ENCODE data around the gene NRAP.

Gene NRAP

DNA sequence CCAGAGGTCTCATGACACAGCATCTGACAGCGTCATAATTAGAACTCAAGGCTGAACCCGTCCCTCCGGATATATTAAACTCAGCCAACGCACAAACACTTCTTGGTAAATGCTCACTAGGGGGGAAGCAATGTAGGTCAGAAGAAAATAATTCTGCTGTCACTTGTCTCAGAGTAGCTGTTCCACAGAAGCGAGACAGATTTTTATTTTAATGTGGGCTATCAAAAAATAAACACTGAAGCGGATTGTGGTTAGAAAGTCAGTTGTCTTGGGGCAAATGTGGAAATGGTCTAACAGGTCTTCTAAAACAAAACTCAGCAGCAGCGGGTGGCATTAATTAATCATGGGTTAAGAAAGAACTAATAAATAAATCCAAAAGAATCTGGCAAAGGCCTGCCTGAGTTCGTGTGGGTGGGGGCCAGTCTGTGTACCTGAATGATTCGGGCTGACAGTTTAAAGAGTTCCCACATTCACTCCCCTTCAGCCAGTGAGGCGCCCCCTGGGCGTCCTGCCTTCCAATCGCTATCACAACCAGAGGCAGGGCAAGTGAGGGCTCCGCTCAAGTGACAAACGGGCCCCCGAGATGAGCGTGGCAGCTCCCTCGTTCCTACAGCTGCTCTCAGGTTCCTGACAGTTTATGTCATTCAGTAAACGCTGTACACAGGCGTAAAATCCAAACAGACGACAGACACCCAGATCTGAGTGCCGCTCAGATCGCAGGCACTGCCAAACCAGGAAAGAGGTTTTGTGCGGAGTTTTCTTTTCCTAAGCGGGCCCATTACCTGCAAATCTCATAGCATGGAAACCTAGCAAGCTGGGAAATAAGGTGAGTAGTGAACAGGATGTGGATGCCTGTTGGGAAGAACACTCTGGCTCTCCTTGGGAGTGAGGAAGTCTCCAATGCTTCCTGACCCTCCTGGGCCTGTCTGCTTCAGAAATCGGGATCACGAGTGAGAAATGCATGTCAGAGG lies 52.9 kb downstream of the NRAP start:
- no peak for DNase-seq (ENCODE audit: low read depth in 2 of 2, low spot score in 1 of 2)

DNA sequence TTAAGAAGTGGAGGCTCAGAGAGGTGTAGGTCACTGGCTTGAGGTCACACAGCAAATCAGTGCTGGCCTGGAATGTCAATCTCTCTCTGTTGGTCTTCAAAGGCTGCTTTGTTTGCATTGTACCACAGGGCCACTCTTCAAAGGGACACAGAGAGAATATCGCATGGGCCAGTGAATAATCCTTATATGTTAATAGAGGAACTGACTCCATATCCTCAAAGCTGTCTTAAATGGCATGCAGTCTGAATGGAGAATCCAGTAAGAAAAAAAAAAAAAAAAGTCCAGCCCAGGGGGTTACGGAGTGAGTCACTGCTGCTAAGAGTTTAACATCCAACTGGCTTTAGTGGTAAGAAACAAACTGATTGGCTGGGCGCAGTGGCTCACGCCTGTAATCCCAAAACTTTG lies 54.1 kb downstream of the NRAP start:
- DNase-seq (ENCODE audit: low read depth in 2 of 2, low spot score in 1 of 2): no peak

DNA sequence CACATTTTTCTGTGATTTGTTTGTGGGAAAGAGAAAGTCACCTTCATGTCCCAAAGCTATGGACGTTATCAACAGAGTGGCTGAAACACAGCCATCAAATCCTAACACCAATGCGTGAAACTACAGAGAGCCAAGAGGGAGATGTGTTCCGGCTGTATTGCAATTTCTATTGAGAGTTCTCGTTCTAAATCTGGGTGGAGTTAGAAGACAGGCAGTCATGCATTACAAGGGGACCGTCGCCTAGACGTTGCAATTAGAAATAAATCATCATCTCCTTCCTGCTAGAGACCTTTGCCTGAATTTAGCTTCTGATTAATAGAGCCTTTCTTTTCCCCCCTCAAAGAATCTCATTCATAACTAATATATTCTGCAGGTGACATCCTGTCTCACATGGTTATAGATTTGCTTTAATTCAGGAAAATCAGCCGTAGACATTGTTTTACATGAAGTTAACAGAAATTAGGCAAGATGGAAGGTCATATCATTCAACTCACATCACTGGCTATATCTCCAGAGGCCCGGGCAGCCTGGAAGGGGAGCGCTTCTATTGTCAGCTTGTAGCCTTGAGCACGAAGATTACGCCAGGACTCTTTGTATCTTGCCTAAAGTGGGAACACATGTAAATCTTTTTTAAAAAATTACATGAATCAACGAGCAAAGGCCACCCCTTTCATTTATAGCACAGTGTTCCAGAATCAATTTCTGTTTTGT lies 58.4 kb downstream of the NRAP start:
- DNase-seq (ENCODE audit: low read depth in 2 of 2, low spot score in 1 of 2): no peak

DNA sequence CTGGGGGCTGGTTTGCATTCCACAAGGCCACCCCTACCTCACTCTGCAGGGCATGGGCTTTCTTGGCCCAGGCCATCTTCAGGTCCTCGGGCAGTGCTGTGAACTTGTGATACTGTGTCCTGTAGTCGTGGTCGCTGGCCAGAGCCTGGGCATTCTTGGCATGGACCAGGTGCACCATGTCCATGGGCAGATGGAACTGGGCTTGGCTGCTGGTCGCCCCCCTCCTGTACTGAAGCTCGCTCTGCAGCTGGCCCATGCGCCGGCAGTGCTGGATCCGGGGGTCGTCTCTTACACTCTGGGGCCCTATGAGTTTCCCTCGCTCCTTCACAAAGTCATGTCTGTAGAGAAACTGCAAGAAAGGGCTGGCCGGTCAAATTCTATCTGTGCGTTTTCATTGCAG lies 59.3 kb downstream of the NRAP start:
- DNase-seq (ENCODE audit: low read depth in 2 of 2, low spot score in 1 of 2): no peak

DNA sequence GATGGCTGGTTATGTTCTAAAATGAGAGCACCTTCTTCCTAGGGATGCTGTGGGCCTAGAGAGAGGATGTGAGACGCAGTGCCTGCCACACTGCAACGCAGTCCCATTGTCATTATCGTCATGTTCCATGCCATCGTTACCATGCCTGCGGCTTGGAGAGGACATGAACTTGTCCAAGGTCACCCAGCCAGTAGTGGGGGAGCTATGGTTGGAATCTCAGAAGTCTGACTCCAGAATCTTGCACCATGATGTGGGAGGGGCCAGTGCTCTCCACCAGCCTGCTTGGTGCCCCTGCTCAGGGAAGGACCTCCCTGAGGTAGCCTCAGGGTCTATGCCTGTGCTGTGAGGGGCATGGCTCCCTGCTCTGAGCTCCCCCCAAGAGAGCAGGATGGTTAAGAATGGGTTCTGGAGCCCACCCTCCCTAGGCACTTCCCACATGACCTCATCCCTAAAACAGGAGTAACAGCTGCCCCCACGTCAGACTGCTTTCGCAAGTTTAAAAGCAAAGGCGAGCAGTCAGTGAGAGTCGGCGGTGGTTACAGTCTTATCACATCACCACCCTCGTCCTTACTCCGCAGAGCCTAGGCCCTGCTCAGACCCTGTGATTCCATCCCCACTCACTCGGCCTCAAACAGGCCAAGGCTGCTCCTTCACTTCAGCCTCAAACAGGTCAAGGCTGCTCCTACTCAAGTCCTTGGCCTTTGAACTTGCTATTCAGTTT lies 60.6 kb downstream of the NRAP start:
- no peak for DNase-seq (ENCODE audit: low read depth in 2 of 2, low spot score in 1 of 2)

DNA sequence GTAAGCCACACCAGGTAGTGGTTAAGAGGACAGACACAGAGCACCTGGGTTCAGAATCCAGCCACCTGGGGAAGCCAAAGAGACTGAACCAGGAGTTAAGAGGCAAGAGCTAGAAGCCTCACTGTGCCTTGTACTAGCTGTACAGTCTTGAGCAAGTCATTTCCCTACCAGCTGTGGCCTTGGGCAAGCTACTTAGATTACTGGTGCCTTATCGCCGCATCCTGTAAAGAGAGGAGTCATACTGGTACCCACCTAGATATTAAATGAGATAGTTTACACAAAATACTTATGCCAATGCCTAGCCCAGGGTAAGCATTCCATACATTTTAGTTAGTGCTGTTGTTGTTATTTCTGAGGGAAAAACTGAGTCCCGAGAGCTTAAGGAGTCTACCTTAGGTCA lies 63.3 kb downstream of the NRAP start:
- DNase-seq (ENCODE audit: low read depth in 2 of 2, low spot score in 1 of 2): no peak

DNA sequence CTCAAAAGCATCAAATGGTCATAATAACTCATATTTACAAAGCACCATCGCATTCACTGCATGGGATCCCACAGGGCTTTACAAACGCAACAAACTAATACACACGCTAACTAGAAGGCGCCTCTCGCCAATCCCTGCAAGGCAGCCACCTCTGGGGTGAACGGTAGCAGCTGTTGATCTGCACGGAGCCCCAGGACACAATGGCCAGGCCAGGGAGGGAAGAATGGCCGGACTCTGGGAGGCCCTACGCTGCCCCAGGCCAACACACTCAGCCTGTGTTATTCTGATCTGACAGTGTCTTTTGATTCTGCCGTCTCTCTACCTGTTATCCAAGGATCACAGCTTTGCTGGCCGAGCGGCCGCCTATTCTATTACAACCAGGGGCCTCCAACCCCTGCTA lies 69.2 kb downstream of the NRAP start:
- no peak for DNase-seq (ENCODE audit: low read depth in 2 of 2, low spot score in 1 of 2)

DNA sequence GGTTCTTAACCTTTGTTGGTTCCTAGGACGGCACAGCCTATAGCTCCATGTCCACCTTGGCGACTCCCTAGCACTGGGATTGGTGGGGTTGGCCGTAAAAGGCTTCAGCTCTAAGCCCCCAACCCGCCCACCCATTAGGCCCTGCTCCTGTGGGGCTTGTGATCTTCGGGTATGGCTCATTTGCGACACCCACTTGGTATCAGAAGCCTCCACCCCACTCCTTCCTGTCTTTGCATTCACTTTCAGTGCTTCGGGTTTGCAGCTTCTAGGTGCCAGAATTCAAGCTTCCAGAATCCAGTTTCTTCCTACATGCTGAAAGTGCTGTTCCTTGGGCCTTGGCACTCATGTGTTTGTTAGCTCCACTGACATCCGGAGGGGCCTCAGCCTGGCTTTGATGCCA lies 71.5 kb downstream of the NRAP start:
- no peak for DNase-seq (ENCODE audit: low read depth in 2 of 2, low spot score in 1 of 2)

DNA sequence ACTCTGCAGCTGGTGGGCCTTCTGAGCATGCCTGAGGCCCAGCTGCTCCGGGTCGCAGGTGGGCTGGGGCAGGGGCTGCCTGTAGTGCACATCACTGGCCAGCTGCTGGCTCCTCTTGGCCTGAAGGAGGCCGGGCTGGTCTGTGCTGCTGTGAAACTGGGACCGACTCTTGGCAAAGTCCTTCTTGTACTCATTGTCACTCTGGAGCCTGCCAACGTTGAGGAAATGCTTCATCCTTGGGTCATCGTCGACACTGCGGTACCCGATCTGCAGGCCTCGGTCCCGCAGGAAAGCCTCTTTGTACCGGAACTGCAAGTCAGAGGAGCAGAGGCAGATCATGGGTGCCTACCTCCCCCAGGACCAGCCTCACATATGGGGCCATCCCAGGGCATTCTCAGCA lies 73.3 kb downstream of the NRAP start:
- no peak for DNase-seq (ENCODE audit: low read depth in 2 of 2, low spot score in 1 of 2)

DNA sequence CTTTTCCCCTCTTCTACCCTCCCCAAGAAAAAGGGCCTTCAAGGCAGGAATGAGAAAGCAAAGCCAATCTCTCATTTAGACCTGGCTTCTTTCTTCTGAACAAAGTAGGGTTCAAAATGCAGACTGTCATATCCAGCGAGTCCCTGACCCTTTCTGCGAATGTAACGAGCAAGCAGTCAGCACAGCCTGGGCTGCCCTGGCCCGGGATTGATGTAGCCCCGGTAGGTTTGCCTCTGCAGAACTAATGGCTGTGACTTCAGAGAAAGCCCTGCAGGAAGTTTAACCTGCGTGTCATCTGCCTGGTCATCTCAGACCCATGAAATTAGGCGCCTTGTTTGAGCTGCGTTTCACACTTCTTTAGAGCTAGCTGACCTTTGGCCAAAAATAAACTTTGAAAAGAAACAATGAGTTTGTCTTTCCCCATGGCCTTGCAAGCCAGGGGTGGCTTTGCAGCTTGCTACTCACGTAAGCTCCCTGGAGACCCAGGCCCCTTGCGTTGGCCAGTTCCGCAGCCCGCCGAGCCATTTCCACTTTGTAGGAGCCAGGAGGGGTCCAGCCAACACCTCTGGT lies 74.6 kb downstream of the NRAP start:
- no peak for DNase-seq (ENCODE audit: low read depth in 2 of 2, low spot score in 1 of 2)

DNA sequence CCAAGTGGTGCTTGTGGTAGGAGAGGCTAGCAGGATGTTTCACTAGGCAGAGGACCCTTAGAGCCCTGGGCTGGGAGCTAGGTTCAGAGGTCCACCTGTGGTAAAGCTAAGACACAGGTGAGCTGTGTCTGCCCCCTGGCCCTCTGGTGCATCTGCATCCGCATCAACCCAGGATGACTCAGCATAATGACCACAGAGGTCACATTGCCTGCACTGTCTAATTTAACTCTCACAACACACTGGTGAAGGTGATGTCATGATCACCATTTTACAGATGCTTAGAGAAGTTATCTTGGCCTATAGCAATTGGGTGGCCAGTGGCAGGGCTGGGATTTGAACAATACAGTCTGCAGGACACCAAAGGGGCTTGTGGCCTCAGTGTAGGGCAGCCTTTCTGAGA lies 77.9 kb downstream of the NRAP start:
- no peak for DNase-seq (ENCODE audit: low read depth in 2 of 2, low spot score in 1 of 2)

DNA sequence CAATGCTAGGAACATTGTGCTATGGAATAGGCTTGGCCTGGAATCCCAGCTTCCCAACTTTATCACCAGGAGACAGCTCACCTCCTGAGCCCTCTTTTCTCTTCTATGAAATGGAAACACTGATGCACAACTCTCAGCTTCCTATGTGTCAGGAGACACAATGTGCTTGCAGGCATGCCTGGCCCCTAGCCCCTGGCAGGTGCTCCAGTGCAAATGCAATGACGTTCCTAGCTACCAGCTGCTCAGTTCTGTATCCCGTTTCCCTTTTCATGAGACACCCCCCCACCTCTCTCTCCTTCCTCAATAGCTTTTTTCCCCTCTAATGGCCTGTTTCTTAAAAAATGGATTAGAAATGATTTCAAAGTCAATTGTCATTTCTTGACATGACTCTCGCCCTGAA lies 80.3 kb downstream of the NRAP start:
- no peak for DNase-seq (ENCODE audit: low read depth in 2 of 2, low spot score in 1 of 2)

DNA sequence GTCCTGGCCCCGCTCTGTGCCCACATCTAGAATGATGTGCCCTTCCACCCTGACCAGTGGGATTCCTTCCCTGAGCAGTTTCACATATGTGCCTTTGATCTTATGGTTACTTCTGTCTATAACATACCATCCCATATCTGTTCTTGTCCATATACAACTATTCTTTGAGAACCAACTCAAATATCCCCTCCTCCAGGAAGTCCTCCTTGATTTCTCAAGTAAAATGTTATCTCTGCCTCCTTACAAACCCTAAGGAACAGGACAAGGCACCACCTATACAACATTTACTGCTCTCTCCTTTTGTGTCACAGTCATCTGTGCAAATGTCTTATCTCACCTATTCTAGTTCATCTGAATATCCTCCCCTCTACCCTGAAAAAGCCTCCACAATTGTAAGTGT lies 82.7 kb downstream of the NRAP start:
- DNase-seq (ENCODE audit: low read depth in 2 of 2, low spot score in 1 of 2): no peak

DNA sequence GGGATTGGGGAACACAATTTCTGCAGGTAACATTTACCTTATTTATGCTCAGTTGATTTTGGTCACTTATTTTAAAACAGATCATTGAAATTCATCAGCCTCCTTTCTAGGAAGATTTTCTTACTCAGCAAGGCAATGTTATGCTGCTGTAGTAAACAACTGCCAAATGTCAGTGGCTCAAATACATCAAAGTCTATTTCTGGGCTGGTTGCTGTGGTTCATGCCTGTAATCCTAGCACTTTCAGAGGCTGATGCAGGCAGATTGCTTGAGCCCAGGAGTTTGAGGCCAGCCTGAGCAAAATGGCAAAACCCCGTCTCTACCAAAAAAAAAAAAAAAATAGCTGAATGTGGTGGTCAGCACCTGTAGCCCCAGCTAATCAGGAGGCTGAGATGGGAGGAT lies 85.1 kb downstream of the NRAP start:
- no peak for DNase-seq (ENCODE audit: low read depth in 2 of 2, low spot score in 1 of 2)

DNA sequence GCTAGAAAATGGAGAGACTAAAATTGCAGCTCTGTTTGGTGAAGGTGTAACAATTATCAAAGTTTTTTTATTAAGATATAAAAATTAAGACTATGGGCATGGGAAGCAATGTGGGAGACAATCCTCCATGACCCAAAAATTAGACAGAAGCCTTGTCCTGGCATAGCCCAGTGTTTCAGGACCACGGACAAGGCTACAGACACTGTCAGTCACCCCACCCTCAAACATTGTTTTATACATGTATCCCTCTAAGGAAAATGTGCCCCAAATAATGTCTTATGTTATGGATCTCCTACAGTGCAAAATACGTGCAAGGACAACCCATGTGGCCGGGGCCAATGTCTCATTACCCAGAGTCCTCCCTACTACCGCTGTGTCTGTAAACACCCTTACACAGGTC lies 87.0 kb downstream of the NRAP start:
- no peak for DNase-seq (ENCODE audit: low read depth in 2 of 2, low spot score in 1 of 2)

DNA sequence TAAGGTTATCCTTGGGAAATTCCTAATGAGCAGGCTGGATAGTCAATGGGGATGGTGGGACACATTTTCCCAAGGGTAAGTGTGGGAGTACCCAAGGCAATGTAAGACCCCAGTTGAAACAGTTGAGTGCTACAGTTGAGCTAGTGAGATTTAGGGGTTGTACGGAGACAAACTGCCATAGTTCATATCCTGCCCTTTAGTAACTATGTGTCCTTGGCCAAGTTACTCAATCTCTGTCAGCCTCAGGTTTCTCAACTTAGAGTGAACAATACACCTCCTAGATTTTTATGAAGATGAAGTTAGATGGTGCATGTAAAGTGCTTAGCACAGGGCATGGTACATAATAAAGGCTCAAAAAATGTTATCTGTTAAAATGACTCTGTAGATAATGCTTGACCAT lies 90.5 kb downstream of the NRAP start:
- no peak for DNase-seq (ENCODE audit: low read depth in 2 of 2, low spot score in 1 of 2)

DNA sequence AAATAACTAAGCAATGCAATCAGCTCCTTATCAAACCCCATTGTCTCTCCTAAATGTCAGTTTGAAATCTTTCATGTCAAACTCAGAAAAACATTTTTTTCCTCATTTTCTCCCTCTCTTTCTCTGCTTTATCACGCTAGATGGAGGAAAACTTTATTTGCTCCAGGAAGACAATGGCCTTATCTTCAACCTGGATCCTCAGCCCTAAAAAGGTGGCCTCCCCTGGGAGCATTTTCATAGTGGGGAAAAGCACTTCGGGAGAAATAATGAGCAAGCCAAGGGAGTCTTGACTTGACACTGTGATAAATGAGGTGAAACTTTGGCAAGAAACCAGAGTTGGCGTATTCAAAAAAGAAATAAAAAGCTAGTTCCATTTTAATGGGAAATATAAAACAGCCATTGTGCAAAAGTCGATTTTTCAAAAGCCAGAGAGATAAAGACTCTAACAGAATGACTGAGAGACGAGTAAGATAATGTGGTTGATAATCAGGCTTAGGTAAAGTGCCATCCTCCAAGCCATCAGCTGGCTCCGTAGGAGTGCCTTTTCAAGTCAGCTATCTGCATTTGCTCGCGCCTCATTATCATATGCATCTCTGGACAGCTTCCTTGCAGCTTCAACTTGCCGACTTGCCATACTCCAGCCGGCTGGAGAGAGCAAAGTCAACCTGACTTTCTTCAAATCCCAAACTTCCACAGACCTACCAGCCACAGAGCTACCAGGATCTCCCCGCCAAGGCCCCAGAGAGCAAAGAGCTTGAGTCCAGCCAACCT lies 91.1 kb downstream of the NRAP start:
- DNase-seq (ENCODE audit: low read depth in 2 of 2, low spot score in 1 of 2): no peak

DNA sequence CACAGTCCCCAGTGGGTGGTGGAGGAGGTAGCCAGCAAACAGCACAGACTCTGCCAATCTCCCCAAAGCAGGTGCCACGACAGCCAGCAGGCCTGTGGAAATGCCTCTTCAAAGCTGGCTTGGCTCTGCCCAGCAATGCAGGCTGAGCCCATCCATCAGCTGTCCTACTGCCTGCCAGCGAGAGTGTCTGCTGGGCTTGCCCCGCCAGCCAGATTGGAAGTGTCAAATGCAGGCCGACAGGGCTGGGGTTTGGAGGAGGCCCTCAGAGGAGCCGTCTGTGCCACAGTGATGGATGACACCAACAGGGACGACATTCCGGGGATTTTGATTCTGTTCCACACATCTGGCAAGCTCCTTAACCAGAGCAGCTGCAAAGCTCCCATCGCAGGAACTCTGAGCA lies 94.3 kb downstream of the NRAP start:
- no peak for DNase-seq (ENCODE audit: low read depth in 2 of 2, low spot score in 1 of 2)

DNA sequence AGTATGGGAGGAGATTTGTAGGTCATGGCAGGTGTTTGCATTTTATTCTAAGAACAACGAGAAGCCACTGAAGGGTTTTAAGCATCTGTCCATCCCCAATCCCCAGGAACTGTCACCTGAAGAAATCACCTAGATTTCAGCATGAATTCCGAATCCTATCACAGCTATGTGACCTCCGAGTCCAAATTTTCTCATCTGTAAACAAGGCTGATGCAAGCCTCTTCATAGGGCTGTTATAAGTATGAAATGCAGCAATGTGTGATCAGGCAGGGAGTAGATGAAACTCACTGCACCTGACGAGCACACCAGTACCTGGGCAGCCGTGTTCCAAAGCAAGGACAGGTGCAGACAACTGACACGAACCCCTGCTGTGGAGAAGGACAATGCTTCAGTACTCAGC lies 97.0 kb downstream of the NRAP start:
- DNase-seq (ENCODE audit: low read depth in 2 of 2, low spot score in 1 of 2): no peak

DNA sequence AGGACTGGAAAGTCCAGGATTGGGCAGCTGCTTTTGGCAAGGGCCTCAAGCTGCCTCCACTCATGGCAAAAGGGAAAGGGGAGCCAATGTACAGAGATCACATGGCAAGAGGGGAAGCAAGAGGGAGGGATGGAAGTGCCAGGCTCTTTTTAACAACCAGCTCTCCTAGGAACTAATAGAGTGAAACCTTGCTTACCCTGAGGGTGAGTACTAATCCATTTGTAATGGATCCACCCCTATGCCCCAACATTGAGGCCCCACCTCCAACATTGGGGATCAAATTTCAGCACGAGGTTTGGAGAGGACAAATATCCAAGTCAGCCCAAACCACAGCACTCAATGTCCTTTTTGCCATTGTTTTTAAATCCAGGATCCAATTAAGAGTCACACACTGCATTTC lies 98.5 kb downstream of the NRAP start:
- DNase-seq (ENCODE audit: low read depth in 2 of 2, low spot score in 1 of 2): no peak
